CD4-positive, alpha-beta T cell treated with Interferon gamma for 1 hour (primary cell): Measurements from ENCODE around the gene MBD2.
"Not testable (repeated sequence)": the region's sequence is repeated elsewhere in the genome, so short reads cannot be mapped to it uniquely, and the experiment has no call there.

Experiments used
- DNase-seq: peaks from one replicate; pipeline ENCODE4 v3.0.0-alpha.2; 2020

Gene MBD2, protein sequence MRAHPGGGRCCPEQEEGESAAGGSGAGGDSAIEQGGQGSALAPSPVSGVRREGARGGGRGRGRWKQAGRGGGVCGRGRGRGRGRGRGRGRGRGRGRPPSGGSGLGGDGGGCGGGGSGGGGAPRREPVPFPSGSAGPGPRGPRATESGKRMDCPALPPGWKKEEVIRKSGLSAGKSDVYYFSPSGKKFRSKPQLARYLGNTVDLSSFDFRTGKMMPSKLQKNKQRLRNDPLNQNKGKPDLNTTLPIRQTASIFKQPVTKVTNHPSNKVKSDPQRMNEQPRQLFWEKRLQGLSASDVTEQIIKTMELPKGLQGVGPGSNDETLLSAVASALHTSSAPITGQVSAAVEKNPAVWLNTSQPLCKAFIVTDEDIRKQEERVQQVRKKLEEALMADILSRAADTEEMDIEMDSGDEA

GRCh38 chr18:54224379-54225014 is at the start of gene MBD2:
Gene MBD2 (minus strand): TSS chr18:54224669. CDS start chr18:54224559, 110 bp downstream.
- DNase-seq, result peak; percentile 94

DNA sequence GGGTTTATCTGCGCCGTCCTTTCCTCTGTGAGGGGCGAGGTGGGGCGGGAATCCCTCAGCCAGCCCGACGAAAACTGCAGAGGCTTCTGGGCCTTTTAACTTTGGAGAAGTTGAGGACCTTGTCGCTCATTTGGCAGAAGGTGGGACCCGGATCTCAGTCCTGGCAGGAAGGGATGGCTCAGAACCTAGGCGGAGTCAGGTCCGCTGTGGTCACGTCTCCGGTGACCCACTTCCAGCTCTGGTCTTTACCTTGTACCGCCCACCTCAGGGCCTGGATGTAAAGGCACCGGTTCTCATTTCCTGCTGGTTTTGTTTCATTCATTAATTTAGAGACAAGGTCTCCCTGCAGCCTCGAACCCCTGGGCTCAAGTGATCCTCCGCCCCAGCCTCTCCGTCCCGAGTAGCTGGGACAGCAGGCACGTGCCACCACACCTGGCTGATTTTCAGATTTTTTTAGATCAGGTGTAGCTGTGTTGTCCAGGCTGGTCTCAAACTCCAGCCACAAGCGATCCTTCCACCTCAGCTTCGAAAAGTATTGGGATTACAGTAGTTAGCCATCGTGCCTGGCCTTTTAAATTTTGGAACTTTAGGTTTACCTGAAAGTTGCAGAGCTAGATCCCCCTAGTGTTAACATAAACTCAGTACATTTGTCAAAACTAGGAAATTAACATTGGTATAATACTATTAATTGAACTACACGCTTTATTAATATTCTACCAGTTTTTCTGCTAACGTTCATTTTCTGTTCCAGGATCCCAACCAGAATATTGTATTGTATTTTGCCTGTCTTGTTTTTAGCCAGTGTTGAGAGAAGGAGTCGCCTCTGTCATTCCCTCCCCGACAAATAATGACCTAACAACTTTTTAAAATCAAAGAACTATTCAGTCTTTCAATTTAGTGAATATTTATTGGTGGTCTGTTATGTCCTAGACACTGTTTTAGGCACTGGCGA is 45.7 kb upstream of the MBD2 start:
- DNase-seq, result no peak

DNA sequence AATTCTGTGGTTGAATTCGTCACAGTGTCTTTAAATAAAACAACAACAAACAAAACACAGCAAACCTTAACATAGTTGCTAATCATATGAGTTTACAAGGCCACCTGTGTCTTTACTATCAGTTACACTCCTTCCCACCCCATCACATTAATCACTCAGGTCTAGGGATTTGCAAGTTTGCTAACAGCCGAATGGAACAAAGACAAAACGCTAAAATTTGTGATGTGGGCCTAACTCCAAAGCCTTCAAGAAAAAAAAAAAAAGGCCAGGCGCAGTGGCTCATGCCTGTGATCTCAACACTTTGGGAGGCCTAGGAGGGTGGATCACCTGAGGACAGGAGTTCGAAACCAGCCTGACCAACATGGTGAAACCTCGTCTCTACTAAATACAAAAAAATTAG is 44.3 kb upstream of the MBD2 start:
- DNase-seq, result no peak

- DNase-seq, result no peak
Observed at GRCh38 chr18:54267701-54268100, 43.2 kb upstream of the MBD2 start.

- no peak for DNase-seq
Observed at GRCh38 chr18:54263904-54264336, 39.5 kb upstream of the MBD2 start.

- DNase-seq, result peak; percentile 24
Observed at GRCh38 chr18:54261894-54262293, 37.4 kb upstream of the MBD2 start.

DNA sequence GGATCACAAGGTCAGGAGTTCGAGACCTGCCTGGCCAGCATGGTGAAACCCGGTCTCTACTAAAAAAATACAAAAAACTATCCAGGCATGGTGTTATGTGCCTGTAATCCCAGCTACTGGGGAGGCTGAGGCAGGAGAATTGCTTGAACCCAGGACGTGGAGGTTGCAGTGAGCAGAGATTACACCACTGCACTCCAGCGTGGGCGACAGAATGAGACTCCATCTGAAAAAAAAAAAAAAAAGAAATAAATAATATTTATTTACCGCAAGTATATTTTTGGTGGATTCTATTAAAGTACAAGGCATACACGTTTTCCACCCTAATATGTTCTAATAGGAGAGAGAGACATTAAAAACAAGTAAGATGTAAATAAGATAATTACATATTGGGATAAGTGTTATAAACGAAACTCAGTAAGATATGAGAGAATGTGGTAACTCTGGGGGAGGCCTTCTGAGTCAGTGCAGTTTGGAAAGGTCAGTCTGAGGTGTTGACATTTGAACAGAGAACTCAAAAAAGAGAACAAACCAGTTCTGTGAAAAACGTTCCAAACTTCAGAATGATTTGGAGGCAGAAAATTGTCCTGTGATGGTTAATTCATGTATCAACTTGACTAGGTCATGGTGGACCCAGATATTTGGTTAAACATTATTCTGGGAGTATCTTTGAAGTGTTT is 36.1 kb upstream of the MBD2 start:
- DNase-seq, result no peak

- not testable (repeated sequence) for DNase-seq
Observed at GRCh38 chr18:54257818-54258217, 33.3 kb upstream of the MBD2 start.

DNA sequence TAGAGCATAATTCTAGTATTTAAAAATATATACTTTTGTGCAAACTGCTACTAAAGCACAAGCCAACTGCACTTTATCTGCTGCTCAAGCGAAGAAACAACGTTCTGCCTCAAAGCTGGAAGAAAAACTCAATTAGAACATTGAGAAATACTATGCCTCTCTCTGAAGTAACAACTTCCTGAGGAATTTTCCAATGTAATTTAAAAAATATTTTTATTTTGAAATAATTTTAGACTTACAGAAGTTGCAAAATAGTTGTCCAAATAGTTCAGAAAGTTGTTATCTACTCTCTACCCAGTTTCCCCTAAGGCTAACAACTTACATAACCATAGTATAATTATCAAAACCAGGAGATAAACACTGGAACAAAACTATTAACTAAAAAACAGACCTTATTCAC is 32.5 kb upstream of the MBD2 start:
- no peak for DNase-seq

- no peak for DNase-seq
Observed at GRCh38 chr18:54255141-54255540, 30.7 kb upstream of the MBD2 start.

DNA sequence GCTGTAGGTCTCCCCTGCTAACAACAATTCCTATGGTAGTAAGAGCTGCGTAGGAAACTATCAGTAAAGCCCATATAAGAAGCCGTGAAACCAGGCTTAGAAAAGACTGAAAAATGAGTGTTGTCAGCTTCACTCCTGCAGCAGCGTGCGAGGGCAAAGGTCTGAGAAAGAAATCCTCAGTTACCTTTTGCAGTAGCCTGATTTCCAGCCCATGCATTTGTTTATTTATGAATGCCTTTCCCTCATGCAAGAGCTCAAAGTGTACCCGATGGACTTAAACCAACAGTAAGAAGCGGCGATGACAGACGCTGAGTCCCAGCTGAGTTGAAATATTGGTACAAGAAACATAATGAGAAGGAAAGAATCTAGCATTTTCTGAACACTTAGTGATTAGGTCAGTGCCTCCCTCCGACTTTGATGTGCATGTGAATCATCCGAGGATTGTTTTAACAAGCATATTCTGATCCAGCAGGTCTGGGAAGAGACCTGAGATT is 29.8 kb upstream of the MBD2 start:
- no peak for DNase-seq

GRCh38 chr18:54251606-54252390 is 27.3 kb upstream of the MBD2 start:
- DNase-seq, result no peak

DNA sequence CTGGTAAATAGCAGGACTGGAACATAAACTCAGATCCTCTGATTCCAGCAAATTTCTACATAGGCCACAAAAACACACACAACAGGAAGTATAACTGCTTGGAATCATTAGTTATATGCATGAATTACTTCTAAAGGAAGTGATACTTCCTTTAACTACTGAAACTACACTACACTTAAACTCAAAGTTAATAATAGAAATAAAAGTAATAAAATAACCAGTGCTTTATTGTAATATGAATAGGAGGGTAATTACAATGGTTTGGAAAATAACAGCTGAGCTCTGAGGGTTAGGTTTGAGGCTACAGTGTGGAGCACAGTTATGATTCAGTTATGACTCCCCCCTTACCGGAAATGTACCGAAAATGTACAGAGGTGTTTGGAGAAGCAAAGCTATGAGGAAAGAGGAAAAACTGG is 26.4 kb upstream of the MBD2 start:
- no peak for DNase-seq

GRCh38 chr18:54247511-54248175 is 23.2 kb upstream of the MBD2 start:
- no peak for DNase-seq

DNA sequence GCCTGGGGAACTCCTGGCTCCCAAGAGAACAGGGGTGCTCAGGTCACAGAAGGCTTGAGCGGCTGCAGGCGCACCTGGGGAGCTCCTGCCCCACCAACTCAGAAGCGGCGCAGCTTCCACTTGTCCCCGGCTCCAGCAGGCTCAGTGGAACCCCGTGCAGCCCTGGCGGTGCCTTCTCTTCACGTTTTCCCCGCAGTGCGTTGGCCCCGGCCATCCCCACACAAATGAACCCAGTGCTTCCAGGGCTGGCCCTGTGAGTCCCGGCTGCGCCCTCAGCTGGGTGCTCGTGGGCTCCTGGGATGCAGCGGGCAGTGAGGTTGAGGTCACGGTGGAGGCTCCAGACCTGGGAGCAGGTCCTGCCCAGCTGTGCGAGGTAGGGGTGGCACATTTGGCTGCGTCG is 17.9 kb upstream of the MBD2 start:
- no peak for DNase-seq

GRCh38 chr18:54241483-54241882 is 17.0 kb upstream of the MBD2 start:
- DNase-seq, result no peak

DNA sequence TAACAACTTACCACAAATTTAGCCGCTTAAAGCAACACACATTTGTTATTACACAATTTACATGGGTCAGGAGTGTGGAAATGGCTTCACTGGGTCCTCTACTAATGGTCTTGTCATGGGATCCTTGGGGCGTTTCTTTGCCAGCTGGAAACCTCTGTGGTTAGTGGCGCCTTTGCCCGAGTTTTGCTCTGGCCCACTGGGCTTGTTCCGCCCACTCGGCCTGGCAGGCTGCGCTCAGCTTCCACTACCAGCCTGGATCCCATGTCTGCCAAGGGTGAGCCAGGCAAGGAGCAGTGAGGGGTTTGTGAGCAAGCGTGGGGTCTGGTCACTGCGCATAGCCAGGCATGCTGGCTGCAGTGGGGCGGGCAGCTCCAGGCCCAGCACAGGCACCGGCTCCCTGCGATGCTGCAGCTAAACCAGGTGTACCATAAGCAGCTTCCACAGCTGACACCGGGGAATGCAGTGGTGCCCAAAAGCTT is 16.2 kb upstream of the MBD2 start:
- DNase-seq, result no peak

DNA sequence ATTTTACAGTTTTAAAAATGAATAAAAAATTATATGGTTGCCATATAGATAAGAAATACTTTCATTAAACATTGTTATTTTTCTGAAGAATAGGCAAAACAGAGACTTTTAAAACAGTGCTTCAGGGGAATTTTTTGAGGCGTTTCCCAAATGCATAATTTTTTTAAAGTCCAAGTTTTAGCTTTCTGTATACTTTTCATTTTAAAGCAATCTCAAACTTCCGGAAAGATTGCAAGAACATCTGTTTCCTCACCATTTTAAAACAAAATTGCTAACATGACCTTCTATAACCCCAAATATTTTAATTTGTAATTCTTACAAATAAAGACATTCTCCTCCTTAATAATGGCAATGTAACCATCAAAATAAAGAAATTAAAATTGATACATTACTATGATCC is 15.1 kb upstream of the MBD2 start:
- DNase-seq, result no peak

- DNase-seq, result no peak
Observed at GRCh38 chr18:54239091-54239490, 14.6 kb upstream of the MBD2 start.

DNA sequence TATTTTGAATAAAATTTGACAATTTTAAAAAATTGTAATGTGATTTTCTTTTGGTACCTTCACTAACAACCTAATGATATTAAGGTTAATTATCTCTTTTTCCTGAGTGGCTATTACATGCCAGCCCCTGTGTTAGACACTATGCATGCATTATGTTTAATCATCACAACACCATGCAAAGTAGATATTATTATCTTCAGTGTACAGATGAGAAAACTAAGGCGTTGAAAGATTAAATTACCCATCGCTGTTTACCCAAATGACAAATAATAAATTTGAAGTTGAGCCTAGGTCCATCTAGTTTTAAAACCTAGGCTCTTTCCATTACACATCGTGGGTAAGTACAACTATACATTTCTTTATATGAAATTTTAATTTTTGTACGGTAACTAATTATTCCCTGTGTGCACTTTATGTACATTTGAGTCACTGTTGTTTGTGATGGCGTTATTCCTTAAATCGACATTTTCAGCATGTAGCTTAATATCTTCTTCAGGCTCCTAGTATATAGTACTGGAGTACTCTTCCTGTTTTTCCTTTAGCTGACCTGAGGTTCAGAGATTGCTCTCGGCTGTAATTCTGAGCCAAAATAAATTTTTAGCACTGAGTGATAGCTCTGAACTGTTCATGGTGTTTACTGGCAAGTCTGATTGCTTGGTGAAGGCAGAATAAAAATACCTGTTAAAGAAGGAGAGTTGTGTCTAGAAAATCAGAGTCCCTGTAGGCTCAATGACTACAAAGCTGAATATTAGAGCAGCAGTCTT is 13.9 kb upstream of the MBD2 start:
- no peak for DNase-seq
